H1 (cell line): ENCODE measurements around the gene CRYBA4. TPM values are rescaled to one million over a fixed set of nuclear protein-coding genes. Genes with fewer than 3 reads are reported as not detected.

Experiments
- CTCF ChIA-PET: fragments of 300-600 bp; sonication (Branson Sonifier 250); formaldehyde crosslinking; loops from one replicate; lab custom pipeline; 2021; ENCODE audit not compliant: partially characterized antibody; lab: Charles Lee
- POLR2A ChIA-PET: fragments of 300-600 bp; sonication (Branson Sonifier 250); formaldehyde crosslinking; loops from one replicate; lab custom pipeline; 2021; ENCODE audit warnings: inconsistent platforms; ENCODE audit not compliant: partially characterized antibody; lab: Charles Lee
- DNase-seq, 2 experiments: peaks; one replicate each; pipeline versions ENCODE4 v3.0.0 to v3.0.0-alpha.2; 2010 to 2022; ENCODE audit warnings: low spot score in 2 of 2, low read depth in 1 of 2, mixed read lengths in 1 of 2
- FAIRE-seq: peaks from 2 replicates; lab custom pipeline; 2011; peaks lifted over from hg19 to GRCh38; lab: Jason Lieb, UNC
- H2AFZ ChIP-seq: 2 replicates; pipeline ENCODE4 v1.8.1; 2012; ENCODE audit warnings: low read length, inconsistent platforms
- H2AK5ac ChIP-seq: 2 replicates; pipeline ENCODE4 v1.6.1; 2013; ENCODE audit warnings: low read depth, low read length
- H2BK120ac ChIP-seq: replicated peaks from 2 replicates; pipeline ENCODE3; 2013; ENCODE audit warnings: low read depth, low read length, inconsistent platforms
- H2BK12ac ChIP-seq: 2 replicates; pipeline ENCODE4 v1.6.1; 2013; ENCODE audit warnings: low read depth, low read length
- H2BK15ac ChIP-seq: 2 replicates; pipeline ENCODE4 v1.6.1; 2013; ENCODE audit warnings: low read length
- H2BK20ac ChIP-seq: 2 replicates; pipeline ENCODE4 v1.6.1; 2013; ENCODE audit warnings: low read length
- H2BK5ac ChIP-seq: 2 replicates; pipeline ENCODE4 v1.6.1; 2013; ENCODE audit warnings: low read depth, low read length
- H3K14ac ChIP-seq: 2 replicates; pipeline ENCODE4 v1.6.1; 2013; ENCODE audit warnings: inconsistent platforms; ENCODE audit not compliant: insufficient read length
- H3K18ac ChIP-seq: 2 replicates; pipeline ENCODE4 v1.6.1; 2013; ENCODE audit warnings: low read length; ENCODE audit errors: extremely low read depth
- H3K23ac ChIP-seq: 2 replicates; pipeline ENCODE4 v1.6.1; 2013; ENCODE audit warnings: inconsistent platforms; ENCODE audit not compliant: insufficient read length
- H3K23me2 ChIP-seq: 2 replicates; pipeline ENCODE4 v1.6.1; 2013; ENCODE audit warnings: low read depth, low read length
- H3K27ac ChIP-seq: 2 replicates; pipeline ENCODE4 v1.6.1; 2011; ENCODE audit warnings: low read depth, low read length, inconsistent platforms
- H3K27me3 ChIP-seq, 4 experiments: replicated peaks in 1 of 4; 1 replicate in 1 of 4; 2 replicates in 3 of 4; pipeline versions ENCODE4 v1.6.1 to v1.8.1; 2011 to 2013; ENCODE audit warnings: low read length in 3 of 4, mild to moderate bottlenecking in 3 of 4, inconsistent platforms in 2 of 4, mixed read lengths in 2 of 4, moderate library complexity in 1 of 4; ENCODE audit not compliant: control insufficient read depth in 3 of 4, insufficient read depth in 3 of 4; ENCODE audit errors: extremely low read depth in 1 of 4
- H3K36me3 ChIP-seq, 4 experiments: 2 replicates each; pipeline versions ENCODE4 v1.6.1 to v1.8.1; 2011 to 2013; ENCODE audit warnings: mild to moderate bottlenecking in 4 of 4, low read length in 3 of 4, moderate library complexity in 2 of 4, control low read depth in 1 of 4, inconsistent platforms in 1 of 4; ENCODE audit not compliant: insufficient read depth in 4 of 4, control insufficient read depth in 2 of 4
- H3K4ac ChIP-seq: replicated peaks from 2 replicates; pipeline ENCODE3; 2013; ENCODE audit warnings: low read length, low read depth, mixed read lengths, inconsistent platforms; ENCODE audit not compliant: insufficient read length
- H3K4me1 ChIP-seq, 4 experiments: replicated peaks in 1 of 4; 1 replicate in 1 of 4; 2 replicates in 3 of 4; pipeline versions ENCODE4 v1.6.1 to v1.8.1; 2011 to 2013; ENCODE audit warnings: low read length in 3 of 4, inconsistent platforms in 2 of 4, mixed read lengths in 1 of 4; ENCODE audit not compliant: insufficient read depth in 4 of 4, control insufficient read depth in 3 of 4
- H3K4me2 ChIP-seq, 2 experiments: 2 replicates each; pipeline versions ENCODE4 v1.6.1 to v1.8.1; 2011 to 2013; ENCODE audit warnings: low read depth in 2 of 2, low read length in 2 of 2, control low read depth in 1 of 2, inconsistent platforms in 1 of 2, mild to moderate bottlenecking in 1 of 2; ENCODE audit not compliant: insufficient read depth in 1 of 2
- H3K4me3 ChIP-seq, 4 experiments: fragments of 200-600, 300-600 bp in 1 of 4; sonication (generic), shearing (Covaris generic), sonication (Bioruptor Twin) in 1 of 4; 2 replicates each; pipeline versions ENCODE4 v1.5.1 to v1.8.1; 2011 to 2016; ENCODE audit warnings: low read length in 4 of 4, low read depth in 3 of 4, control low read depth in 2 of 4, inconsistent platforms in 2 of 4, mild to moderate bottlenecking in 2 of 4, mixed read lengths in 1 of 4, moderate library complexity in 1 of 4; ENCODE audit not compliant: insufficient read depth in 2 of 4; ENCODE audit errors: extremely low read depth in 1 of 4
- H3K56ac ChIP-seq: replicated peaks from 2 replicates; pipeline ENCODE3; 2013; ENCODE audit warnings: low read depth, mild to moderate bottlenecking, mixed read lengths, low read length, inconsistent platforms; ENCODE audit not compliant: insufficient read length
- H3K79me1 ChIP-seq: 2 replicates; pipeline ENCODE4 v1.6.1; 2013; ENCODE audit warnings: low read depth, low read length, control low read depth
- H3K79me2 ChIP-seq, 2 experiments: 2 replicates each; pipeline versions ENCODE4 v1.6.1 to v1.8.1; 2012 to 2013; ENCODE audit warnings: low read length in 2 of 2, mild to moderate bottlenecking in 2 of 2, inconsistent platforms in 1 of 2; ENCODE audit not compliant: insufficient read depth in 2 of 2, control insufficient read depth in 1 of 2
- H3K9ac ChIP-seq, 4 experiments: replicated peaks in 1 of 4; 1 replicate in 1 of 4; 2 replicates in 3 of 4; pipeline versions ENCODE4 v1.6.1 to v1.8.1; 2011 to 2013; ENCODE audit warnings: low read depth in 3 of 4, low read length in 3 of 4, control low read depth in 2 of 4, mild to moderate bottlenecking in 2 of 4, moderate library complexity in 2 of 4, inconsistent platforms in 1 of 4; ENCODE audit errors: extremely low read depth in 1 of 4
- H3K9me3 ChIP-seq, 2 experiments: 2 replicates each; pipeline versions ENCODE4 v1.6.1 to v1.8.1; 2012 to 2013; ENCODE audit warnings: mild to moderate bottlenecking in 2 of 2, moderate library complexity in 2 of 2, control low read depth in 1 of 2, inconsistent platforms in 1 of 2, low read depth in 1 of 2, low read length in 1 of 2, mixed read lengths in 1 of 2; ENCODE audit not compliant: insufficient read depth in 2 of 2
- H4K20me1 ChIP-seq, 2 experiments: replicated peaks in 1 of 2; 2 replicates each; pipeline versions ENCODE3 to v1.8.1; 2011 to 2013; ENCODE audit warnings: inconsistent platforms in 2 of 2, low read length in 2 of 2, mild to moderate bottlenecking in 1 of 2; ENCODE audit not compliant: insufficient read depth in 2 of 2, control insufficient read depth in 1 of 2
- H4K5ac ChIP-seq: 2 replicates; pipeline ENCODE4 v1.6.1; 2013; ENCODE audit warnings: low read length, low read depth, mixed read lengths, inconsistent platforms; ENCODE audit not compliant: insufficient read length
- H4K8ac ChIP-seq: 2 replicates; pipeline ENCODE4 v1.8.0; 2013; ENCODE audit warnings: mild to moderate bottlenecking, moderate library complexity, low read length, inconsistent platforms; ENCODE audit not compliant: insufficient read depth; ENCODE audit errors: extremely low read depth
- H4K91ac ChIP-seq: replicated peaks from 2 replicates; pipeline ENCODE3; 2013; ENCODE audit warnings: low read length, mixed read lengths, inconsistent platforms; ENCODE audit not compliant: insufficient read length
- CBX8 ChIP-seq: fragments of 300-800, 300-1000 bp; sonication (generic); IDR thresholded peaks from 2 replicates; pipeline ENCODE4 v1.7.1; 2016; ENCODE audit warnings: low read depth, low read length, borderline replicate concordance
- CEBPB ChIP-seq: IDR thresholded peaks from 2 replicates; pipeline ENCODE4 v1.6.1; 2012; ENCODE audit warnings: low read depth, low read length
- CHD2 ChIP-seq: IDR thresholded peaks from 2 replicates; pipeline ENCODE4 v1.6.1; 2012; ENCODE audit warnings: low read length, improper control_type of control experiment
- CTBP2 ChIP-seq: IDR thresholded peaks from 2 replicates; pipeline ENCODE4 v1.7.0; 2011; ENCODE audit warnings: borderline replicate concordance, mild to moderate bottlenecking, moderate library complexity, mixed read lengths, low read length; ENCODE audit not compliant: insufficient read depth, insufficient read length
- FOSL1 ChIP-seq: IDR thresholded peaks from 2 replicates; pipeline ENCODE4 v1.6.1; 2011; ENCODE audit warnings: mild to moderate bottlenecking, low read depth, low read length, moderate library complexity; ENCODE audit not compliant: insufficient read depth
- GTF2F1 ChIP-seq: IDR thresholded peaks from 2 replicates; pipeline ENCODE4 v1.6.1; 2012; ENCODE audit warnings: low read depth, low read length, improper control_type of control experiment, borderline replicate concordance
- KDM4A ChIP-seq: IDR thresholded peaks from one replicate; pipeline ENCODE4 v1.7.1; 2012; ENCODE audit warnings: low read depth, mild to moderate bottlenecking, moderate library complexity, low read length, inconsistent platforms; ENCODE audit not compliant: severe bottlenecking
- SUZ12 ChIP-seq: fragments of 200-600 bp; sonication (generic); IDR thresholded peaks from 2 replicates; pipeline ENCODE4 v1.6.1; 2012; ENCODE audit warnings: mild to moderate bottlenecking, inconsistent platforms, low read length, moderate library complexity, mixed read lengths
- WGBS, 2 experiments: shearing (Covaris generic) in 1 of 2; methylation state at CpG; one replicate each; pipeline versions ENCODE4 v1.1.6 to v1.1.7; 2013 to 2015; ENCODE audit warnings: low lambda C conversion rate in 2 of 2, mixed read lengths in 2 of 2, inconsistent platforms in 1 of 2, low coverage in 1 of 2, missing lambda C conversion rate in 1 of 2; ENCODE audit not compliant: insufficient replicate concordance in 2 of 2, insufficient coverage in 1 of 2, insufficient read length in 1 of 2; ENCODE audit errors: extremely low coverage in 1 of 2, missing lambda C conversion rate in 1 of 2; 5-methylcytosine and 5-hydroxymethylcytosine counted together
- polyA plus RNA-seq, 7 experiments: library from polyadenylated mRNA; depleted of rRNA in 3 of 7; stranded (reverse) in 5 of 7; unstranded in 2 of 7; fragments of >200 nt in 5 of 7; fragments of 200-250 nt in 2 of 7; gene quantifications; 1 replicate in 5 of 7; 2 replicates in 1 of 7; 4 replicates in 1 of 7; pipeline versions ENCODE4 v1.2.1 to v1.2.3, GENCODE V29; 2011 to 2013; ENCODE audit warnings: missing spikeins in 2 of 7, mixed read lengths in 2 of 7
- total RNA-seq: library from RNA; stranded (reverse); fragmentation: NEBNext Ultra II Directional; extraction: Animal tissue kit (Norgen Biotek cat#: 25700); gene quantifications from 2 replicates; pipeline ENCODE4 v1.2.1, GENCODE V29; 2021

CRYBA4 gene
- total and polyA plus RNA-seq, 2 of the 8 experiments (the other 6 are each of a cell fraction or from before 2014, with no cell fraction given), result 0.67 to 3.1 TPM

DNA sequence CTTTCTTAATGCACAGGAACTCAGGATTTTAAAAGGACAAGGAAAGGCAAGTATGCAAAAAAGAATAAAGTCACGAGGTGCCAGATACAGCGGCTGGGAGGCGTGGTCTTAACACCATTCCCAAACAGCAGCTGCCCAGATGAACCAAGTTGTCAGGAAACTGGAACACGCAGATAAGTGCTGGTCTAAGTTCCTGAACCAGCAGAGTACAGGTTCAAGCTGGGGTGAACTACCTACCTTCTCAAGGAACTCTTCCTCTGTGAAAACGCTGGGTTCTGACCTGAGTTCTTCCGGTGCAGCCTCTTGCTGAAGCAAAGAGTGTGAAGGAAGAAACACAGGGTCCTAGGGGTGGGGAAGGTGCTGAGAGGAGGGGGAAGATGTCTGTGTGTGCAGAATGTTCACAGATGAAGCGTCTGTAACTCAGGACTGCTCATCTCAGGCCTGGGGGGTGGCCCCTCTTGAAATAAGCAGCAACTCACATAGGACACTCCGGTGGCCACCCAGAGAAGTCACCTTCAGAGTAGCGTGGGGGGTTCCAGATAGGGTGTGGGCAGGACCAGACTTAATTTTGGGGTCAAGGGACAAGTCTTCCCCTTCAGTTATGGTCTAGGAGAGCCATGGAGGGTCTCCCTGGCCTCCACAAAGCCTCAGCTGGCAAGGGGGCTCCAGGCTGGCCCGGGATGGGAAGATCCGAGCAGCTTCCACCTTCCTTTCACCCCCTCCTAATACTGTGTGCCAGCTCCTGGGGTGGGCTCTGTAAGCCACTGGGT is 35.0 kb upstream of the CRYBA4 start:
- Histone ChIP-seq H4K20me1 (peaks cover 4 to 16% of the 10 kb centered on the region in 2 experiments), H3K79me1 (peaks cover 12% of the 10 kb centered on the region), H2BK15ac (no peak overlapping the region), H3K18ac (no peak overlapping the region), H3K27ac (no peak overlapping the region), H3K14ac (no peak overlapping the region), H3K23ac (no peak overlapping the region), H3K4ac (no peak overlapping the region), H2BK5ac (no peak overlapping the region), H2BK12ac (no peak overlapping the region), H3K79me2 (peaks cover 10 to 75% of the 10 kb centered on the region in 2 experiments; a peak in 3 of 4 replicates), H3K4me3 (no peak overlapping the region), H2AFZ (no peak overlapping the region), H3K9me3 (no peaks in the 10 kb centered on the region), H4K5ac (no peak overlapping the region), H2AK5ac (no peak overlapping the region), H4K8ac (no peak overlapping the region), H3K36me3 (peaks cover 4 to 13% (median 5%) of the 10 kb centered on the region in 4 experiments; a peak in 6 of 8 replicates), H3K23me2 (peaks cover 5% of the 10 kb centered on the region; the same call in 1 of the 2 replicates), H2BK120ac (no peak overlapping the region), H3K9ac (no peak overlapping the region), H4K91ac (no peak overlapping the region), H3K27me3 (no peaks in the 10 kb centered on the region), H3K4me1 (peaks cover 0 to 15% (median 4%) of the 10 kb centered on the region in 4 experiments; a peak in 6 of 7 replicates), H3K56ac (no peak overlapping the region), H3K4me2 (no peak overlapping the region), H2BK20ac (no peak overlapping the region)
- POLR2A ChIA-PET, result interaction anchor here (0.8 to 2.8 kb wide), 7 partner anchors 10 to 60 kb away, joined by 3 to 11 read pairs (median 3); no protein-coding TSS in a partner anchor
- 89% methylated on average over 11 of the region's 11 CpGs; no CpG with 5 or more reads in 1 of the 2 experiments for WGBS, 2 experiments
- no peak for DNase-seq
- TF ChIP-seq GTF2F1, result no peak
- no peak for TF ChIP-seq SUZ12
- TF ChIP-seq CHD2, result no peak
- TF ChIP-seq CEBPB, result no peak
- TF ChIP-seq KDM4A, result no peak
- TF ChIP-seq CTBP2, result no peak
- no peak for TF ChIP-seq CBX8
- TF ChIP-seq FOSL1, result no peak
- no peak for FAIRE-seq
- CTCF ChIA-PET, result interaction anchor here (1.0 kb wide), 1 partner anchor 48 kb away, joined by 3 read pairs; no protein-coding TSS in a partner anchor
